SJSA1 (cell line): ENCODE measurements around the gene ITSN1. TPM values are rescaled to one million over a fixed set of nuclear protein-coding genes. Genes with fewer than 3 reads are reported as not detected.

ENCODE experiments used
- DNase-seq, 2 experiments: peaks; one replicate each; pipeline ENCODE4 v3.0.0-alpha.2; 2015 to 2020; ENCODE audit warnings: low spot score in 2 of 2, low read depth in 1 of 2
- H3K27ac ChIP-seq: fragments of 250-450 bp; sonication (Bioruptor Pico); 2 replicates; pipeline ENCODE4 v1.5.1; 2020; ENCODE audit warnings: mild to moderate bottlenecking, moderate library complexity
- H3K27me3 ChIP-seq: fragments of 250-450 bp; sonication (Bioruptor Pico); replicated peaks from 2 replicates; pipeline ENCODE4 v1.5.1; 2020; ENCODE audit warnings: mild to moderate bottlenecking, moderate library complexity
- H3K36me3 ChIP-seq: fragments of 250-450 bp; sonication (Bioruptor Pico); 2 replicates; pipeline ENCODE4 v1.5.1; 2020; ENCODE audit warnings: mild to moderate bottlenecking
- H3K4me1 ChIP-seq: fragments of 250-450 bp; sonication (Bioruptor Pico); replicated peaks from 2 replicates; pipeline ENCODE4 v1.6.1; 2021; ENCODE audit warnings: mild to moderate bottlenecking
- H3K4me3 ChIP-seq: fragments of 250-450 bp; sonication (Bioruptor Pico); 2 replicates; pipeline ENCODE4 v1.5.1; 2020; ENCODE audit warnings: mild to moderate bottlenecking
- H3K9me3 ChIP-seq: fragments of 250-450 bp; sonication (Bioruptor Pico); replicated peaks from 2 replicates; pipeline ENCODE4 v1.5.1; 2020; ENCODE audit warnings: mild to moderate bottlenecking
- total RNA-seq: library from RNA; depleted of rRNA; stranded (reverse); fragments of >200 nt; shearing (Covaris generic); gene quantifications from 2 replicates; pipeline ENCODE4 v1.2.3, GENCODE V29; 2014; rRNA removed

ITSN1 gene
- total RNA-seq, 1 experiment from 2014 or later, result 53.2 TPM

GRCh38 chr21:33943293-33943692, 301.0 kb downstream of the ITSN1 start:
- Histone ChIP-seq H3K4me1 (peaks cover 20% of the 10 kb centered on the region), H3K27me3 (no peaks in the 10 kb centered on the region), H3K27ac (no peak overlapping the region), H3K36me3 (no peaks in the 10 kb centered on the region), H3K4me3 (no peak overlapping the region), H3K9me3 (no peaks in the 10 kb centered on the region)
- no peak for DNase-seq

GRCh38 chr21:33944185-33944763, 302.0 kb downstream of the ITSN1 start:
- Histone ChIP-seq H3K9me3 (no peaks in the 10 kb centered on the region), H3K4me1 (peaks cover 29% of the 10 kb centered on the region), H3K4me3 (no peak overlapping the region), H3K27ac (no peak overlapping the region), H3K27me3 (no peaks in the 10 kb centered on the region), H3K36me3 (no peaks in the 10 kb centered on the region)
- DNase-seq, result no peak

GRCh38 chr21:33945652-33946270, 303.5 kb downstream of the ITSN1 start:
- Histone ChIP-seq H3K36me3 (no peaks in the 10 kb centered on the region), H3K27me3 (no peaks in the 10 kb centered on the region), H3K4me1 (peaks cover 26% of the 10 kb centered on the region), H3K4me3 (no peak overlapping the region), H3K27ac (no peak overlapping the region), H3K9me3 (no peaks in the 10 kb centered on the region)
- no peak for DNase-seq

GRCh38 chr21:33947451-33948095, 305.3 kb downstream of the ITSN1 start:
- no peaks in the 10 kb centered on the region for H3K27me3 ChIP-seq
- peak overlapping the region; percentile 13 for H3K4me3 ChIP-seq
- H3K27ac ChIP-seq, result peak overlapping the region; percentile 69
- H3K9me3 ChIP-seq, result no peaks in the 10 kb centered on the region
- DNase-seq, result peak; percentile 95 to 96
- H3K36me3 ChIP-seq, result no peaks in the 10 kb centered on the region
- H3K4me1 ChIP-seq, result peaks cover 21% of the 10 kb centered on the region

GRCh38 chr21:33948096-33948950, 306.0 kb downstream of the ITSN1 start:
- Histone ChIP-seq H3K9me3 (no peaks in the 10 kb centered on the region), H3K4me1 (peaks cover 21% of the 10 kb centered on the region), H3K27me3 (no peaks in the 10 kb centered on the region), H3K36me3 (no peaks in the 10 kb centered on the region), H3K4me3 (no peak overlapping the region), H3K27ac (peak overlapping the region; percentile 69)
- DNase-seq, result peak; percentile 26 to 74

- DNase-seq, result no peak
- H3K4me3 ChIP-seq, result no peak overlapping the region
- no peaks in the 10 kb centered on the region for H3K27me3 ChIP-seq
- no peaks in the 10 kb centered on the region for H3K36me3 ChIP-seq
- peaks cover 21% of the 10 kb centered on the region for H3K4me1 ChIP-seq
- peak overlapping the region; percentile 69 for H3K27ac ChIP-seq
- H3K9me3 ChIP-seq, result no peaks in the 10 kb centered on the region
Measured at GRCh38 chr21:33948951-33949444, 306.7 kb downstream of the ITSN1 start.

Other genes with a start within 250 kb of the ITSN1 start
- 68.4 and 92.0 TPM in 2 replicates for gene IFNGR2, start 239.1 kb upstream of the ITSN1 start, total RNA-seq
- 39.7 and 39.9 TPM in 2 replicates for gene TMEM50B, start 162.5 kb upstream of the ITSN1 start, total RNA-seq
- 1.6 TPM in 1 of 2 replicates, not detected in the other for gene DNAJC28, start 150.8 kb upstream of the ITSN1 start, total RNA-seq
- 59.9 and 92.7 TPM in 2 replicates for gene GART, start 100.4 kb upstream of the ITSN1 start, total RNA-seq
- gene SON, start 99.5 kb upstream of the ITSN1 start, total RNA-seq, result 65.1 and 115 TPM in 2 replicates
- 46.9 and 63.8 TPM in 2 replicates for gene DONSON, start 53.8 kb upstream of the ITSN1 start, total RNA-seq
- gene CRYZL1, start 760 bp upstream of the ITSN1 start, total RNA-seq, result 15.3 and 16.5 TPM in 2 replicates